B cell (primary cell): ENCODE results near the gene XNDC1N.

Experiments used
- EZH2 ChIP-seq: IDR thresholded peaks from 2 replicates; pipeline ENCODE4 v1.6.1; 2012; ENCODE audit warnings: borderline replicate concordance, low read depth, mild to moderate bottlenecking, moderate library complexity, low read length; ENCODE audit not compliant: insufficient read depth, poor library complexity, severe bottlenecking
- TF ChIP-seq, protein P1 (sequence below): fragments of 200-600 bp; IDR thresholded peaks from one replicate; pipeline ENCODE4 v1.8.0; 2022; ENCODE audit warnings: antibody characterized with exemption, mild to moderate bottlenecking

DNA sequence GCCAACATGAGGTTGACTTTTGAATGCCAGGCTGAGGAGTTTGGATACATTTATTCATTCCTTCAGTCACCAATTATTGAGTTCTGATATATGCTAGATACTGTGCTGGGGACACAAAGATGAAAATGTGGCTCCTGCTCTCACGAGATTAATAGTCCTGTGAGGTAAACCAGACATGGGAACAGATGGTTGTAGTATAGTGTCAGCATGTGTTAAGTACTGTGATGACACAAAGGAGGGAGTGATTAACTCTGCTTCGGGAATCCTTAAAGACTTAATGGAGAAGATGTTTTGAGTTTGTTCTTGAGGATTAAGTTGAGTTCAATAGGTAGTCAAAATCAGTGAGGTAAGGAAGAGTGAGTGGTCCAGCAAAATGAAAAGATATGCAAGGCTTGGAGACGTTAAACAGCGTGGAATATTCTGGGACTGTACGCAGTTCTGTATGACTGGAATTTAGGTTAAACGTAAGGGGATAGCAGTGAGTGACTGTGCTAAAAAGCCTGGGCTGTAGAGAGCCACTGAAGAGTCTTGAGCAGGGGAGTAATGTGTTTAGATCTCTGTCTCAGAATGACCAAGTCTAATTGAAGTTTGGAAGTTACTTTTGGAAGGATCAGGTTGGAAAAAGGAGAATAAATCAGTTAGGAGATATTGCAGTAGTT, 12.3 kb upstream of the XNDC1N start:
- TF ChIP-seq, protein P1, sequence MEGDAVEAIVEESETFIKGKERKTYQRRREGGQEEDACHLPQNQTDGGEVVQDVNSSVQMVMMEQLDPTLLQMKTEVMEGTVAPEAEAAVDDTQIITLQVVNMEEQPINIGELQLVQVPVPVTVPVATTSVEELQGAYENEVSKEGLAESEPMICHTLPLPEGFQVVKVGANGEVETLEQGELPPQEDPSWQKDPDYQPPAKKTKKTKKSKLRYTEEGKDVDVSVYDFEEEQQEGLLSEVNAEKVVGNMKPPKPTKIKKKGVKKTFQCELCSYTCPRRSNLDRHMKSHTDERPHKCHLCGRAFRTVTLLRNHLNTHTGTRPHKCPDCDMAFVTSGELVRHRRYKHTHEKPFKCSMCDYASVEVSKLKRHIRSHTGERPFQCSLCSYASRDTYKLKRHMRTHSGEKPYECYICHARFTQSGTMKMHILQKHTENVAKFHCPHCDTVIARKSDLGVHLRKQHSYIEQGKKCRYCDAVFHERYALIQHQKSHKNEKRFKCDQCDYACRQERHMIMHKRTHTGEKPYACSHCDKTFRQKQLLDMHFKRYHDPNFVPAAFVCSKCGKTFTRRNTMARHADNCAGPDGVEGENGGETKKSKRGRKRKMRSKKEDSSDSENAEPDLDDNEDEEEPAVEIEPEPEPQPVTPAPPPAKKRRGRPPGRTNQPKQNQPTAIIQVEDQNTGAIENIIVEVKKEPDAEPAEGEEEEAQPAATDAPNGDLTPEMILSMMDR = no peak
- TF ChIP-seq EZH2 = no peak
